Measurements from ENCODE around the gene PIP5KL1.

DNA sequence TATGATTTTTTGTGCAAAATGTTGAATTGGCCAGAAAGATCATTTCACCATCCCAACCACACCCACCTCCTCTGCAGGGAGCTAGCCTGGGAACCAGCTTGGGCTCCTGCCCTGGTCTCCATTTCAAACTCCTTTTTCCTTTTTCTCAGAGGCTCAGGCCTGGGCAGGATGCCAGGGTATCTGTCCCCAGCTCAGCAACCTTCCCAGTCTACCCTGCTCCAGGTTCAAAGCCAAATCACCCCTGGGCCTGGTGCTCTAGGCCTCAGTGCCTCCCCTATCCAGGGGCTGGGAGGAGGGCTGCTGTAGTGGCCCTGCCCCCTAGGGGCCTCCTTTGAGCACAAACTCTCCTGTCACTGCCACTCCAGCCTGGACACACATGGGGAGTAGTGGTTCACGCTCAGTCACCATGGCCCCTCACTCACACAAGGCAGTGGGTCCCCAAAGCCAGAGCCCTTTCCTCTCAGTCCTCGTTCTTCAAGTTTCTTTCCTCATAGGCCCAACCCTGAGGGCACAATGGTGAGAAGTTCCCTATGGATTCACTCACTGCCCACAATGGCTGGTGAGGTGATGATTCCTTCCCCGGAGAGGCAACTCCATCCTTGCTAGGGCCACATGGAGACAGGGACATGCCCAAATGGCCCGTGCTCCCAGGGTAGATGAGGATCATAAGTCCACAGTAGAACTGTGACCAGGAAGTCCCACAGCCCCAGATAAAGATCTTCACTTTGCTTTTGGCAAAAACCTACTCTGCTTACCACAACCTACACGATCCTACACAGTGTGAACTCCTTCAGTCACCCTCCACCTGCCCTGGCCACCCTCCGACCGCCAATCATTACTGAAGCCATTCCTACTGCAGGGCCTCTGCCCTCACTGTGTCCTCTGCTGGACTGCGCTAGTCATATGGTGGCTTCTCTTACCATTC, 12.1 kb downstream of the PIP5KL1 start:
- TF ChIP-seq, protein P1, sequence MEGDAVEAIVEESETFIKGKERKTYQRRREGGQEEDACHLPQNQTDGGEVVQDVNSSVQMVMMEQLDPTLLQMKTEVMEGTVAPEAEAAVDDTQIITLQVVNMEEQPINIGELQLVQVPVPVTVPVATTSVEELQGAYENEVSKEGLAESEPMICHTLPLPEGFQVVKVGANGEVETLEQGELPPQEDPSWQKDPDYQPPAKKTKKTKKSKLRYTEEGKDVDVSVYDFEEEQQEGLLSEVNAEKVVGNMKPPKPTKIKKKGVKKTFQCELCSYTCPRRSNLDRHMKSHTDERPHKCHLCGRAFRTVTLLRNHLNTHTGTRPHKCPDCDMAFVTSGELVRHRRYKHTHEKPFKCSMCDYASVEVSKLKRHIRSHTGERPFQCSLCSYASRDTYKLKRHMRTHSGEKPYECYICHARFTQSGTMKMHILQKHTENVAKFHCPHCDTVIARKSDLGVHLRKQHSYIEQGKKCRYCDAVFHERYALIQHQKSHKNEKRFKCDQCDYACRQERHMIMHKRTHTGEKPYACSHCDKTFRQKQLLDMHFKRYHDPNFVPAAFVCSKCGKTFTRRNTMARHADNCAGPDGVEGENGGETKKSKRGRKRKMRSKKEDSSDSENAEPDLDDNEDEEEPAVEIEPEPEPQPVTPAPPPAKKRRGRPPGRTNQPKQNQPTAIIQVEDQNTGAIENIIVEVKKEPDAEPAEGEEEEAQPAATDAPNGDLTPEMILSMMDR (conservative IDR thresholded peaks at IDR 0.05; ENCODE audit: low read depth, low read length), result peak; percentile 27; the same call in 1 of the 2 replicates
- TF ChIP-seq EZH2phosphoT487 (IDR thresholded peaks at IDR 0.05; ENCODE audit: borderline replicate concordance, low read length), result no peak
